OCI-M2 (cell line): ENCODE measurements around the gene PDZK1IP1.
"Not testable (repeated sequence)": the region's sequence is repeated elsewhere in the genome, so short reads cannot be mapped to it uniquely, and the experiment has no call there.

Experiments used
- DNase-seq: peaks from one replicate; lab custom pipeline; 2025; ENCODE audit not compliant: unreplicated experiment; lab: John Stamatoyannopoulos, UW

Gene PDZK1IP1

GRCh38 chr1:47140358-47140757 is 49.5 kb downstream of the PDZK1IP1 start:
- not testable (repeated sequence) for DNase-seq

GRCh38 chr1:47137925-47138615 is 51.8 kb downstream of the PDZK1IP1 start:
- no peak for DNase-seq

DNA sequence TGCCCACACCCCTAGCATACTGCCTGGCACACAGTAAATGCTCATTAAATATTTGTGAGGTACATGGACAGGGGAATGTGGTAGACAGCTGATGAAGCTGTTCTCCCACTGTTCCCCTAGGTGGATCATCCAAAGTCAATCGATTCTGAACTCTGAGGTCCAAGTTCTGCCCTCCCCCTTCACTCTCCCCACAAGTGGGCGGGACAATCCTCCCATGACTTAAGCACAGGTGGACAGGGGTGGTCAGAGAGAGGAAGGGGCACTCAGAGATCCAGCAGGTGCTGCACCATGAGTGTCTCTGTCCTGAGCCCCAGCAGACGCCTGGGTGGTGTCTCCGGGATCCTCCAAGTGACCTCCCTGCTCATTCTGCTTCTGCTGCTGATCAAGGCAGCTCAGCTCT is 52.6 kb downstream of the PDZK1IP1 start, which contains the start of gene CYP4A22:
CYP4A22 (plus strand) TSS at position 244 of the 400 bp plus-strand sequence; CDS start at position 289, 45 bp downstream.
- DNase-seq: no peak
